ENCODE measurements around the gene MAST3. TPM values are rescaled to one million over a fixed set of nuclear protein-coding genes. Genes with fewer than 3 reads are reported as not detected.
A peak's percentile ranks its signal among the peaks of the same experiment; 100 is the strongest.
"Not testable (repeated sequence)": the region's sequence is repeated elsewhere in the genome, so short reads cannot be mapped to it uniquely, and the experiment has no call there.

The MAST3 gene
- total RNA-seq, 4 donors from 2014 or later = 27.2 to 53.5 (median 32.7) TPM

- WGBS, 2 donors (ENCODE audit: low coverage in 1 of 2) = 74 to 87% methylated on average over 9 to 15 of the region's 15 CpGs
- in situ Hi-C loops (cut with MboI; ENCODE audit: low pct_ligation_motif_present in 1 of 4, low pct_unique_long_range_greater_than_20kb in 1 of 4, low sequenced_read_pairs in 3 of 4) = no loop called here
- H3K4me1 ChIP-seq = peaks cover 4 to 26% (median 23%) of the 10 kb centered on the region in 4 donors
- no peaks in the 10 kb centered on the region for H3K9me3 ChIP-seq
- DNase-seq = no peak
- peaks cover 35% of the 10 kb centered on the region for H3K27me3 ChIP-seq
- intact Hi-C loops (cut with DNase I; ENCODE audit: low total_unique reads) = no loop called here
- no peak for TF ChIP-seq POLR2A (IDR thresholded peaks at IDR 0.05)
- no peak for TF ChIP-seq EP300 (IDR thresholded peaks at IDR 0.05; ENCODE audit: low read depth)
- no peak for TF ChIP-seq CTCF (IDR thresholded peaks at IDR 0.05)
- no peak for TF ChIP-seq POLR2AphosphoS5 (IDR thresholded peaks at IDR 0.05)
- H3K4me3 ChIP-seq = no peak overlapping the region
- H3K36me3 ChIP-seq = no peaks in the 10 kb centered on the region
- no peak overlapping the region for H3K27ac ChIP-seq
Measured at GRCh38 chr19:18102916-18103542, 5.5 kb downstream of the MAST3 start.

GRCh38 chr19:18104793-18105131, 7.2 kb downstream of the MAST3 start:
- intact Hi-C loops (cut with DNase I; ENCODE audit: low total_unique reads) = no loop called here
- peak overlapping the region in 3 of 4 donors; percentile 6 to 31 (median 21) for H3K4me3 ChIP-seq
- in situ Hi-C loops (cut with MboI; ENCODE audit: low pct_ligation_motif_present in 1 of 4, low pct_unique_long_range_greater_than_20kb in 1 of 4, low sequenced_read_pairs in 3 of 4) = no loop called here
- no peaks in the 10 kb centered on the region for H3K36me3 ChIP-seq
- H3K27me3 ChIP-seq = peaks cover 17% of the 10 kb centered on the region
- no peak for DNase-seq
- H3K27ac ChIP-seq = peak overlapping the region in 2 of 4 donors; percentile 4 to 13
- peaks cover 0 to 25% (median 22%) of the 10 kb centered on the region in 4 donors for H3K4me1 ChIP-seq
- WGBS, 2 donors (ENCODE audit: low coverage in 1 of 2) = 62% methylated on average over 5 of the region's 5 CpGs; no CpG with 5 or more reads in 1 of the 2 donors
- no peaks in the 10 kb centered on the region for H3K9me3 ChIP-seq
- no peak for TF ChIP-seq POLR2AphosphoS5 (IDR thresholded peaks at IDR 0.05)
- TF ChIP-seq POLR2A (IDR thresholded peaks at IDR 0.05) = no peak
- no peak for TF ChIP-seq EP300 (IDR thresholded peaks at IDR 0.05; ENCODE audit: low read depth)
- no peak for TF ChIP-seq CTCF (IDR thresholded peaks at IDR 0.05)

- DNase-seq; H3K36me3 ChIP-seq; H3K4me3 ChIP-seq; H3K9me3 ChIP-seq; H3K27ac ChIP-seq; in situ Hi-C loops (cut with MboI; ENCODE audit: low pct_ligation_motif_present in 1 of 4, low pct_unique_long_range_greater_than_20kb in 1 of 4, low sequenced_read_pairs in 3 of 4); intact Hi-C loops (cut with DNase I; ENCODE audit: low total_unique reads): not testable (repeated sequence)
- H3K4me1 ChIP-seq = peaks cover 0 to 26% (median 23%) of the 10 kb centered on the region in 4 donors
- H3K27me3 ChIP-seq = peaks cover 12% of the 10 kb centered on the region
- WGBS, 2 donors (ENCODE audit: low coverage in 1 of 2) = 66 to 77% methylated on average over 4 to 7 of the region's 7 CpGs
Measured at GRCh38 chr19:18105259-18105658, 7.7 kb downstream of the MAST3 start.

- intact Hi-C loops (cut with DNase I; ENCODE audit: low total_unique reads) = no loop called here
- Histone ChIP-seq H3K36me3 (no peaks in the 10 kb centered on the region), H3K4me3 (no peak overlapping the region), H3K4me1 (peaks cover 9 to 41% (median 31%) of the 10 kb centered on the region in 4 donors), H3K27me3 (no peaks in the 10 kb centered on the region), H3K27ac (no peak overlapping the region), H3K9me3 (no peaks in the 10 kb centered on the region)
- TF ChIP-seq EP300 (IDR thresholded peaks at IDR 0.05; ENCODE audit: low read depth) = no peak
- no peak for TF ChIP-seq POLR2A (IDR thresholded peaks at IDR 0.05)
- no peak for TF ChIP-seq POLR2AphosphoS5 (IDR thresholded peaks at IDR 0.05)
- TF ChIP-seq CTCF (IDR thresholded peaks at IDR 0.05) = no peak
- DNase-seq = no peak
- in situ Hi-C loops (cut with MboI; ENCODE audit: low pct_ligation_motif_present in 1 of 4, low pct_unique_long_range_greater_than_20kb in 1 of 4, low sequenced_read_pairs in 3 of 4) = no loop called here
- 88 to 97% methylated on average over 6 to 9 of the region's 9 CpGs for WGBS, 2 donors (ENCODE audit: low coverage in 1 of 2)
Measured at GRCh38 chr19:18107235-18107634, 9.7 kb downstream of the MAST3 start.

GRCh38 chr19:18108897-18109296, 11.3 kb downstream of the MAST3 start:
- H3K4me3 ChIP-seq = peak overlapping the region in 2 of 4 donors; percentile 69 to 70
- H3K4me1 ChIP-seq = peaks cover 9 to 47% (median 31%) of the 10 kb centered on the region in 4 donors
- TF ChIP-seq POLR2A (IDR thresholded peaks at IDR 0.05) = no peak
- no peak for TF ChIP-seq POLR2AphosphoS5 (IDR thresholded peaks at IDR 0.05)
- no peak for TF ChIP-seq CTCF (IDR thresholded peaks at IDR 0.05)
- no peak for TF ChIP-seq EP300 (IDR thresholded peaks at IDR 0.05; ENCODE audit: low read depth)

More at GRCh38 chr19:18108897-18109296, 11.3 kb downstream of the MAST3 start:
- 49 to 58% methylated on average over 2 of the region's 2 CpGs for WGBS, 2 donors (ENCODE audit: low coverage in 1 of 2)
- Histone ChIP-seq H3K27me3 (no peaks in the 10 kb centered on the region), H3K9me3 (no peaks in the 10 kb centered on the region), H3K36me3 (no peaks in the 10 kb centered on the region), H3K27ac (peak overlapping the region; percentile 80 to 87 (median 84))
- peak; percentile 60 for DNase-seq
- in situ Hi-C loops (cut with MboI; ENCODE audit: low pct_ligation_motif_present in 1 of 4, low pct_unique_long_range_greater_than_20kb in 1 of 4, low sequenced_read_pairs in 3 of 4) = no loop called here
- intact Hi-C loops (cut with DNase I; ENCODE audit: low total_unique reads) = no loop called here

All from transverse colon (tissue), 4 donors.